GM12891 (cell line): ENCODE results near the gene NEB.

ENCODE experiments used
- PAX5 ChIP-seq: IDR thresholded peaks from 2 replicates; pipeline ENCODE4 v1.6.1; 2011; ENCODE audit warnings: low read length, moderate library complexity, mild to moderate bottlenecking; ENCODE audit not compliant: insufficient read depth, severe bottlenecking
- POLR2A ChIP-seq: IDR thresholded peaks from 2 replicates; pipeline ENCODE4 v1.6.1; 2011; ENCODE audit warnings: low read depth, low read length, control low read depth
- POLR2AphosphoS5 ChIP-seq: IDR thresholded peaks from 2 replicates; pipeline ENCODE4 v1.6.1; 2011; ENCODE audit warnings: low read depth, low read length, control low read depth
- SPI1 ChIP-seq: IDR thresholded peaks from 2 replicates; pipeline ENCODE4 v1.6.1; 2011; ENCODE audit warnings: low read depth, low read length, control low read depth
- TAF1 ChIP-seq: IDR thresholded peaks from 2 replicates; pipeline ENCODE4 v1.6.1; 2011; ENCODE audit warnings: low read depth, low read length, control low read depth

DNA sequence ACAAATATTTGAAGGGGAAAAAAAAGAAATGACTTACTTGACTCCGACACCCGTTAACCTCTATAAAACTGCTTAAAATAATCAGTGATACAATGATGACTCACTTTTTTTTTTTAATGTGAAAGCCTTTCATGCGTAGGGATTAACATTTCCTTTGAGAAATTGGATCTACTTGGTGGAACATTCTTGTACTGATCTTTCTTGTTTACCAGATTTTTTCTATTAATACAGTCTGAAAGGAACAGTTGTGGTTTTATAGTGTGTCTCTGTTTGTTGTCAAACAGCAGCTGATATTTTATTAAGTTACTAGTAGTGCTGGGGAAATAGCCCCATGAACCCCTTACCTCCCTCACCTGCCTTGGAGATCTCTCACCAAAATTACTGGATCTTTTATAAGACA lies 40.2 kb upstream of the NEB start:
- TF ChIP-seq TAF1 (no peak), POLR2A (no peak), POLR2AphosphoS5 (no peak), SPI1 (no peak), PAX5 (no peak)
